WTC11 (cell line): ENCODE results near the gene SLC19A1.

Source experiments
- CTCF ChIP-seq: fragments of 200-600 bp; IDR thresholded peaks from 2 replicates; pipeline ENCODE4 v1.8.0; 2022; ENCODE audit warnings: antibody characterized with exemption
- TF ChIP-seq, protein P1 (sequence below): sonication (generic); formaldehyde crosslinking; IDR thresholded peaks from 2 replicates; pipeline ENCODE4 v1.8.1; 2022; ENCODE audit warnings: mild to moderate bottlenecking, missing genetic modification reagents, moderate library complexity, borderline replicate concordance

- TF ChIP-seq CTCF = no peak
- TF ChIP-seq, protein P1, sequence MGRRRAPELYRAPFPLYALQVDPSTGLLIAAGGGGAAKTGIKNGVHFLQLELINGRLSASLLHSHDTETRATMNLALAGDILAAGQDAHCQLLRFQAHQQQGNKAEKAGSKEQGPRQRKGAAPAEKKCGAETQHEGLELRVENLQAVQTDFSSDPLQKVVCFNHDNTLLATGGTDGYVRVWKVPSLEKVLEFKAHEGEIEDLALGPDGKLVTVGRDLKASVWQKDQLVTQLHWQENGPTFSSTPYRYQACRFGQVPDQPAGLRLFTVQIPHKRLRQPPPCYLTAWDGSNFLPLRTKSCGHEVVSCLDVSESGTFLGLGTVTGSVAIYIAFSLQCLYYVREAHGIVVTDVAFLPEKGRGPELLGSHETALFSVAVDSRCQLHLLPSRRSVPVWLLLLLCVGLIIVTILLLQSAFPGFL (CRISPR knock-in tag) = no peak
Measured at GRCh38 chr21:45484318-45484717, 57.9 kb downstream of the SLC19A1 start.
